ENCODE measurements around the gene PTPA. TPM values are rescaled to one million over a fixed set of nuclear protein-coding genes. Genes with fewer than 3 reads are reported as not detected.

PTPA gene
- total RNA-seq, 1 donor from 2014 or later: 126 TPM

Other genes with a start within 250 kb of the PTPA start
- gene KYAT1, start 229.5 kb upstream of the PTPA start, total RNA-seq: 9.7 TPM
- 61.8 TPM for gene LRRC8A, start 229.3 kb upstream of the PTPA start, total RNA-seq
- 14.6 TPM for gene PHYHD1, start 190.4 kb upstream of the PTPA start, total RNA-seq
- gene DOLK, start 163.8 kb upstream of the PTPA start, total RNA-seq: 18.2 TPM
- 28.2 TPM for gene NUP188, start 163.7 kb upstream of the PTPA start, total RNA-seq
- gene SH3GLB2, start 83.1 kb upstream of the PTPA start, total RNA-seq: 186 TPM
- gene MIGA2, start 74.8 kb upstream of the PTPA start, total RNA-seq: 67.3 TPM
- gene DOLPP1, start 30.3 kb upstream of the PTPA start, total RNA-seq: 22.3 TPM
- gene CRAT, start 622 bp upstream of the PTPA start, total RNA-seq: 83.8 TPM
- gene IER5L, start 66.8 kb downstream of the PTPA start, total RNA-seq: 43.5 TPM